ENCODE results near the gene LIF. TPM values are rescaled to one million over a fixed set of nuclear protein-coding genes. Genes with fewer than 3 reads are reported as not detected.

Gene LIF
- total RNA-seq (2022) (8.0 and 9.7 TPM in 2 replicates), Bru-seq, nascent RNA (percentile 69 among the genes with signal in this experiment), BruChase-seq, experiment 1, labeled RNA remaining after a 2-hour chase (percentile 68 among the genes with signal in this experiment), BruChase-seq, experiment 2, labeled RNA remaining after a 6-hour chase (percentile 58 among the genes with signal in this experiment)
- long read RNA-seq, partial matches to known transcripts = 1 of 14 reads
- long read RNA-seq, other reads (novel, unspliced or antisense) = 13 of 14 reads

DNA sequence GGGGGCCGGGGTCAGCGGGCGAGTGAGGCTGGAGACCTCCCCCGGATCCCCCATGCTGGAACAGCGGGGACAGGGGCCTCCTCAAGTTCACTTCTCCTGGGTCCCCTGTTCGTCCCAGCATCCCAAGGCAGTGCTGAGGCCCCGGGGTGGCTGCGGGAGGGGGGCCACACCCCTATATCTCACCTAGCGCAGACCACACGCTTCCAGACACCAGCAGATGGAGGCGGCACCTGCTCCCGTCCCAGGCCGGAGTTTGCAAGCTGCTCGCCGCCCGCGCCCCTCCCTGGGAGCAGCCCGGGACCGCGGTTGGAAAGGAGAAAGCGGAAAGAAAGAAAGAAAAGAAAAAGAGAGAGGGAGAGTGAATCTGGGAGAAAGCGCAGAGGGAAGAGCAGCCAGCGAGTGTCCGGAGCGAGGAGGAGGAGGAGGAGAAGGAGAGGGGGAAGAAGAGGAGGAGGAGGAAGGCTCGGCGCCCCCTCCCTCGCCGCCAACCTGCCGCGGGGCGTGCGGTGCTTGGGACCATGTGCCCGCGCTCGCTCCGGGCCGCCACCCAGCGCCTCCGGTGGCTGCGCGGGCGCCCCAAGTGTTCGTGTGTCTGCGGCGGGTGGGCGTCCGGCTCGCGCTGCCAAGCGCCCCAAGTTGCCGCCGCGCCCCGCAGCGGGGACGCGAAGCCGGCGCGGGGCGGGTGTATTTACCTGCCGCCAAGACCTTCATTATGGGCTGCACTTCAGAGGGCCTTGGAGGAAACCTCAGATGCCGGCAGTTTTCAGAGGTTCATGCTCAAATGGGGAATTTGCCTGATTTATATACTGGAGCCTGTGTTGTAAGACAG lies at the start of gene LIF:
TSS of gene LIF (minus strand) at position 775 of the 829 bp plus-strand sequence. CDS start at position 711, 64 bp downstream.
- H3K27me3 Mint-ChIP-seq (ENCODE audit: insufficient read depth, unreplicated experiment) = no peaks in the 10 kb centered on the region
- no peaks in the 10 kb centered on the region for H3K27me3 ChIP-seq (replicated peaks; ENCODE audit: control insufficient read depth, insufficient read depth, low read length)
- ChIA-PET POLR2A (interaction anchor here (0.6 to 0.7 kb wide), 2 partner anchors 33 to 50 kb away, joined by 3 to 4 read pairs; no protein-coding TSS in a partner anchor), CTCF (interaction anchor here (0.7 to 1.1 kb wide), 2 partner anchors 21 to 37 kb away, joined by 3 to 4 read pairs; no protein-coding TSS in a partner anchor)
- H3K4me3 Mint-ChIP-seq (ENCODE audit: unreplicated experiment) = peak within 1 kb of the TSS; percentile 85
- TF ChIP-seq, protein P1, sequence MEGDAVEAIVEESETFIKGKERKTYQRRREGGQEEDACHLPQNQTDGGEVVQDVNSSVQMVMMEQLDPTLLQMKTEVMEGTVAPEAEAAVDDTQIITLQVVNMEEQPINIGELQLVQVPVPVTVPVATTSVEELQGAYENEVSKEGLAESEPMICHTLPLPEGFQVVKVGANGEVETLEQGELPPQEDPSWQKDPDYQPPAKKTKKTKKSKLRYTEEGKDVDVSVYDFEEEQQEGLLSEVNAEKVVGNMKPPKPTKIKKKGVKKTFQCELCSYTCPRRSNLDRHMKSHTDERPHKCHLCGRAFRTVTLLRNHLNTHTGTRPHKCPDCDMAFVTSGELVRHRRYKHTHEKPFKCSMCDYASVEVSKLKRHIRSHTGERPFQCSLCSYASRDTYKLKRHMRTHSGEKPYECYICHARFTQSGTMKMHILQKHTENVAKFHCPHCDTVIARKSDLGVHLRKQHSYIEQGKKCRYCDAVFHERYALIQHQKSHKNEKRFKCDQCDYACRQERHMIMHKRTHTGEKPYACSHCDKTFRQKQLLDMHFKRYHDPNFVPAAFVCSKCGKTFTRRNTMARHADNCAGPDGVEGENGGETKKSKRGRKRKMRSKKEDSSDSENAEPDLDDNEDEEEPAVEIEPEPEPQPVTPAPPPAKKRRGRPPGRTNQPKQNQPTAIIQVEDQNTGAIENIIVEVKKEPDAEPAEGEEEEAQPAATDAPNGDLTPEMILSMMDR (IDR thresholded peaks at IDR 0.05; ENCODE audit: insufficient read depth in 1 of 2, low read depth in 1 of 2, low read length in 1 of 2, severe bottlenecking in 1 of 2, unreplicated experiment in 1 of 2) = peak in 1 of 2 experiments; percentile 20
- BruUV-seq (replicated peaks) = TSS peak; percentile 75
- peak in 1 of 2 experiments; percentile 56 for DNase-seq
- H3K4me1 ChIP-seq = peaks cover 40% of the 10 kb centered on the region
- peak within 1 kb of the TSS; percentile 62 for H3K27ac Mint-ChIP-seq (ENCODE audit: unreplicated experiment)
- no peaks in the 10 kb centered on the region; the same call in 1 of the 2 replicates for H3K36me3 ChIP-seq (ENCODE audit: control insufficient read depth, insufficient read depth, low read length)
- H3K9me3 Mint-ChIP-seq (ENCODE audit: unreplicated experiment) = no peaks in the 10 kb centered on the region
- peak within 1 kb of the TSS; percentile 64 for H3K4me3 ChIP-seq (ENCODE audit: low read depth, low read length)
- peaks cover 25% of the 10 kb centered on the region for H3K4me1 Mint-ChIP-seq (ENCODE audit: low read depth, unreplicated experiment)
- peaks cover 8% of the 10 kb centered on the region for H3K36me3 Mint-ChIP-seq (ENCODE audit: insufficient read depth, unreplicated experiment)
- no peaks in the 10 kb centered on the region for H3K9me3 ChIP-seq
- intact Hi-C loops (cut with micrococcal nuclease; ENCODE audit: unreplicated experiment) = loop anchor here (2.0 kb wide), 1 partner anchor 39 kb away; no protein-coding TSS in a partner anchor

DNA sequence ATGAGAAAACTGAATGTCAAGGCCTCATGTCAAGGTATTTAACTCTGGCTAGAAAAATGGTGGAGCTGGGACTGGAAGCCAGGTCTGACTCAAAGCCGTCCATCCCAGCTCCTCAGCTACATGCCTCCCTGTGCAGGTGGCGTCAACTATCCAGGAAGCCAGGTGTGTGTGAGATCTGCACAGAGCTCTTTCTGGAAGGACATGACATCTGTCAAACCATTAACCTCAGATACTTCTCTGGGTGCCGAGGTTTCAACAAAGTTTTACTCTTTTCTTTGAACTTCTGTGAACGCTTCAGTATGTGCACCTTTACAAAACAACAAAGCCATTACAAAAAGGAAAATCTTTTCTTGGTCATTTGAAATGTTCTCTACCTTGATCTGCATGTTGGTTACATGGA lies 49.8 kb upstream of the LIF start:
- Histone ChIP-seq H3K9me3 (no peaks in the 10 kb centered on the region), H3K4me1 (peaks cover 16% of the 10 kb centered on the region), H3K27me3 (replicated peaks; ENCODE audit: control insufficient read depth, insufficient read depth, low read length) (no peaks in the 10 kb centered on the region), H3K36me3 (ENCODE audit: control insufficient read depth, insufficient read depth, low read length) (peaks cover 3% of the 10 kb centered on the region), H3K4me3 (ENCODE audit: low read depth, low read length) (no peak overlapping the region)
- no peak overlapping the region for H3K27ac Mint-ChIP-seq (ENCODE audit: unreplicated experiment)
- no peak overlapping the region for H3K4me3 Mint-ChIP-seq (ENCODE audit: unreplicated experiment)
- peaks cover 25% of the 10 kb centered on the region for H3K36me3 Mint-ChIP-seq (ENCODE audit: insufficient read depth, unreplicated experiment)
- ChIA-PET CTCF (no interaction called here), POLR2A (no interaction called here)
- H3K9me3 Mint-ChIP-seq (ENCODE audit: unreplicated experiment) = no peaks in the 10 kb centered on the region
- TF ChIP-seq, protein P1 (IDR thresholded peaks at IDR 0.05; ENCODE audit: insufficient read depth in 1 of 2, low read depth in 1 of 2, low read length in 1 of 2, severe bottlenecking in 1 of 2, unreplicated experiment in 1 of 2) = no peak
- BruUV-seq (replicated peaks) = no TSS peak
- no peaks in the 10 kb centered on the region for H3K27me3 Mint-ChIP-seq (ENCODE audit: insufficient read depth, unreplicated experiment)
- DNase-seq = no peak
- intact Hi-C loops (cut with micrococcal nuclease; ENCODE audit: unreplicated experiment) = no loop called here
- H3K4me1 Mint-ChIP-seq (ENCODE audit: low read depth, unreplicated experiment) = peaks cover 13% of the 10 kb centered on the region

DNA sequence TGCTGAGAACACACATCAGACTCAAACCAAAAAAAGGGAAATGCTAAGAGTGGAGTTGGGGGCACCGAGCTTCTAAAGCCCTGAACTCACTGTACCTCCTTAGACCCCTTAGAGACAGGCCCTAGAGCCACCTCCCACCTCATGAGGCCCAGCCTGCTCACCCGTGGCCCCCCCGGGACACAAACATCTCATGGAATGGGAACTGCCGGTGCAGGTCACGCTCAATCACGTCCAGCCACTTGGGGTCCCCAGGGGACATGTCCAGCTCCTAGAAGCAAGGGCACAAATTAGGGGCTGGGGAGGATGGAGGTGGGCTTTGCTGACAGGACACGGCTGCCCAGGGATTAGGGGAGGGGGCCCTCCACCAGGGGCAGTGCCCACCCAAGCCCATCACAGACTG lies 49.0 kb upstream of the LIF start:
- intact Hi-C loops (cut with micrococcal nuclease; ENCODE audit: unreplicated experiment) = no loop called here
- no peak for DNase-seq
- H3K4me3 Mint-ChIP-seq (ENCODE audit: unreplicated experiment) = no peak overlapping the region
- no TSS peak for BruUV-seq (replicated peaks)
- Histone ChIP-seq H3K4me1 (peaks cover 16% of the 10 kb centered on the region), H3K9me3 (no peaks in the 10 kb centered on the region), H3K4me3 (ENCODE audit: low read depth, low read length) (no peak overlapping the region), H3K36me3 (ENCODE audit: control insufficient read depth, insufficient read depth, low read length) (peaks cover 3% of the 10 kb centered on the region), H3K27me3 (replicated peaks; ENCODE audit: control insufficient read depth, insufficient read depth, low read length) (no peaks in the 10 kb centered on the region)
- H3K27ac Mint-ChIP-seq (ENCODE audit: unreplicated experiment) = no peak overlapping the region
- peaks cover 19% of the 10 kb centered on the region for H3K36me3 Mint-ChIP-seq (ENCODE audit: insufficient read depth, unreplicated experiment)
- peaks cover 13% of the 10 kb centered on the region for H3K4me1 Mint-ChIP-seq (ENCODE audit: low read depth, unreplicated experiment)
- no peaks in the 10 kb centered on the region for H3K9me3 Mint-ChIP-seq (ENCODE audit: unreplicated experiment)
- H3K27me3 Mint-ChIP-seq (ENCODE audit: insufficient read depth, unreplicated experiment) = no peaks in the 10 kb centered on the region
- TF ChIP-seq, protein P1 (IDR thresholded peaks at IDR 0.05; ENCODE audit: insufficient read depth in 1 of 2, low read depth in 1 of 2, low read length in 1 of 2, severe bottlenecking in 1 of 2, unreplicated experiment in 1 of 2) = no peak
- POLR2A ChIA-PET = no interaction called here
- CTCF ChIA-PET = no interaction called here
